Erythroblast (primary cell): ENCODE results near the gene PRIM2.
"Not testable (repeated sequence)": the region's sequence is repeated elsewhere in the genome, so short reads cannot be mapped to it uniquely, and the experiment has no call there.

Experiments used
- GATA1 ChIP-seq: IDR thresholded peaks from 2 replicates; pipeline ENCODE4 v1.6.1; 2011; ENCODE audit warnings: low read depth, mild to moderate bottlenecking, control low read depth, low read length, moderate library complexity
- POLR2A ChIP-seq: IDR thresholded peaks from 2 replicates; pipeline ENCODE4 v1.6.1; 2011; ENCODE audit warnings: mild to moderate bottlenecking, low read length

- not testable (repeated sequence) for TF ChIP-seq POLR2A, GATA1
These were observed 57.3 kb downstream of the PRIM2 start for GRCh38 chr6:57374764-57375163.
